NCI-H1436 (cell line): Measurements from ENCODE around the gene DAB1.

Experiments
- DNase-seq: peaks from one replicate; lab custom pipeline; 2025; lab: John Stamatoyannopoulos, UW

Gene DAB1

GRCh38 chr1:56975446-56975845 lies 448.4 kb downstream of the DAB1 start:
- no peak for DNase-seq

GRCh38 chr1:56973923-56974742 lies 449.7 kb downstream of the DAB1 start:
- DNase-seq = no peak

GRCh38 chr1:56972976-56973375 lies 450.9 kb downstream of the DAB1 start:
- no peak for DNase-seq

DNA sequence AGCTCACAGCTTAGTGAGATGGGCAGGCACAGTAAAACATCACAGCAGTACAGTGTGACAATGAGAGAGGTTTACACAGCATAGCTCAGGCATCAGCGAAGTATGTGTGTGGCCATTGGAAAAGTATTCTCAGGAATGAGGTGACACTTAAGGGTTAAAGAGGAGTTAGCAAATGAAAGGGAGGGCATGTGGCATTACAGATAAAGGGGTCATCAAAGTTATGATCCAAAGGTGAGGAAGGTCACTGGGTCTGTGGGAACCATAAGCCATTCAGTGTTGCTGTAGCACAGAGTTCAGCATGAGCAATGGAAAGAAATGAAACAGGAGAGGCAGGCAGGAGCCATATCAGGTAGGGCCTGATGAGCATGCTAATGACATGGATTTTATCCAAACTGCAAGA lies 453.6 kb downstream of the DAB1 start:
- no peak for DNase-seq

GRCh38 chr1:56968878-56969495 lies 454.9 kb downstream of the DAB1 start:
- no peak for DNase-seq

DNA sequence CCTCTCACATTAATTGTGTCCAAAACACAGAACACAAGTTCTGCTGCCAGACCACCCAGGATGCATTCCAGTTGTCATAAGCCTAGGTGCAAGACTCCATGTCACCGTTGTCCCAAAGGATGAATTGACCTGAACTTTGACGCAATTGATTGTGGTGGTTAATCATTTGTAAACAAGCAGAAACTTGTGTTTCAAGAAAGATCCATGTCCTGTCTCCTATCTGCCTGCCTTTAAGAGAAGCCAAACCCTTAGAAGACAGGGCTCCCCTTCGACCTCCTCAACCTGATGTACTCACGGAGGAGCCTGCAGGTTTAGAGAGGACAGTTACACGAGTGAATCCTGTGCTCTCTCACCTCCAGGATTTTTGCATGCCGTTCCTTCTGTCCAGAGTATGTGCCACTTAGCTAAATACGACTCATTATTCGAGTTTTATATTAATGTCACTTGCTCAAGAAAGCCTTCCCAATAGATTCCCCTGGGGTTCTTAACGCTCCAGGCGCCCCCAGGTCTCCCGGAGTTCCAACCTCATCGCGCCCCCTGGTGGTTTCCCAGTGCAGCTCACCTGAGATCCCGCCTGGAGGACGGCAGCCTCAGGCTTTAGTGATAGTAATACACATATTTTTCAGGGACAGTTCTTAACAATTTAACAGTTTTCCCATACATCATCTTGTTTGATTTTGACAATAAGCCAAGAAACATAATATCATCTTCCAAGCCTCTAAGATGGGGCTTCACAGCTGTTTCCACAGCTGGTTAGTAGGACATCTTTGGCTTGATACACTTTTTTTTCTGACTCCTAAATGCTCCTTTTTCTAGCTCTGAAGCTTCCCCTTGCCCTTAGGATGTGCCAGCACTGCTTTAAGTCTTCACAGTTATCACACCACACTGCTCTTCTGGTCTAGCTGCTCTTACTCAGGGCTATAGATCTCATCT lies 455.7 kb downstream of the DAB1 start:
- no peak for DNase-seq

GRCh38 chr1:56967355-56967754 lies 456.5 kb downstream of the DAB1 start:
- DNase-seq = no peak

DNA sequence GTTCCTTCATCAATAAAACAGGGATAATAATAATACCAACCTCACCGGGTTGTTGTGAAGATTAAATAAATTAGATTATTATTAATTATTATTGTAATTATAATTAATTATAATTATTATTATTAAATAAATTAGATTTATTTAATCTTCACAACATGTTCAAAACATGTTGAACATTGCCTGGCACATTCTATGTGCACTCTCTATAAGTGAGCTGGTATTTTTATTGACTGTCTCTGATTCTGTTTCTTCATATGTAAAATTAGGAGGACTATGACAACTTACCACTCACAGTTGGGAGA lies 457.2 kb downstream of the DAB1 start:
- no peak for DNase-seq

GRCh38 chr1:56965916-56966697 lies 457.8 kb downstream of the DAB1 start, which contains the start of gene C8B:
Gene C8B, minus strand, starts transcription at chr1:56966015. Its CDS starts 67 bp downstream, at chr1:56965948.
- DNase-seq = no peak

- no peak for DNase-seq
Observed at GRCh38 chr1:56965191-56965590, 458.7 kb downstream of the DAB1 start.

DNA sequence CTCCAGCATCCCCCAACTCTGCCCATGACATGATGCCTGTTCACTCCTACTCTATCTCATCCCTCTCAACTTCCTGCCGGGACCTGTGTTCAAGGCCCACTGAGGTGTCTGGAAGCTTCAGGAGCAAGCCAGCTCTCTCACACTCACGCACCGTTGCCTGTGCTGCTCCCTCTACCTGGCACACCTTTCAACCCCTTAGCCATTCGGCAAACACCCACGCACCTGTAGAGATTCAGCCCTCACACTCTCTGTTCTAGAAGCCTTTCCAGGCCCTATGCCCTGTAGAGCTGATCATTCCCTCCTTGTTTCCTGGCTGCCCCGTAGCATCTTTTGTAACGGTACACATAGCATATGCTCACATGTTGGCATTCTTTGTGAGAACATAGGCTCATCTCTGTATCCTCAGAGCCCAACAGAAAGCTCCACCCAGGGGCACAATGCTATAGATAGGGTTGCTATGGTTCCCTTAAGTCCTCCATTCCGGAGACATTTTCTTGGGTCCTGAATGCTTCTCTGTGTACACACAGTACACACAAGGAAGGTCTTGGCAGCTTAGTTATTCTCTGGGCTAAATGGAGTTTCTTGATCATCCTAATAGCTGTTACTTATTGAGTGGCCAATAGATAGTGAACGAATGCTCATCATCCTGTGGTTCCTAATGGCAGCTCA lies 459.4 kb downstream of the DAB1 start:
- DNase-seq = no peak

- DNase-seq = no peak
Observed at GRCh38 chr1:56963667-56964066, 460.2 kb downstream of the DAB1 start.

- no peak for DNase-seq
Observed at GRCh38 chr1:56961426-56961825, 462.4 kb downstream of the DAB1 start.

DNA sequence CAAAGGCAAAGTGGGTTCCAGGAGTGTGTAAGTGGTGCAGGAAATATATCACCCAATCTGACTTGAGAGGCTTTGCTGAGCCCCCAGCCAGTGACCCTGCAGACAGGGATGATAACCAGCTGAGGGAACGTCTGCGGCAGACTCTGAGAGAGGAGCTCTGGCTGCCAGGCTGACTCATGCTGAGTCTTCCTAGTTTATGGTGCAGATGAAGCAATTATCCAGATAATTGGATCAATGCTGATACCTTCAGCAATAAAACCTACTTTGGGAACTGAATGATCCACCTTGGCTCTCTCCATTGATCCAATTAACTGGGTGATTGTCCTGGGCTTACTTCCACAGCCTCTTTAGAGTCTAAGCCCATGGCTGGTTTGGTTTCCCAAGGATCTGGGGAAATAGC lies 465.3 kb downstream of the DAB1 start:
- DNase-seq = no peak

DNA sequence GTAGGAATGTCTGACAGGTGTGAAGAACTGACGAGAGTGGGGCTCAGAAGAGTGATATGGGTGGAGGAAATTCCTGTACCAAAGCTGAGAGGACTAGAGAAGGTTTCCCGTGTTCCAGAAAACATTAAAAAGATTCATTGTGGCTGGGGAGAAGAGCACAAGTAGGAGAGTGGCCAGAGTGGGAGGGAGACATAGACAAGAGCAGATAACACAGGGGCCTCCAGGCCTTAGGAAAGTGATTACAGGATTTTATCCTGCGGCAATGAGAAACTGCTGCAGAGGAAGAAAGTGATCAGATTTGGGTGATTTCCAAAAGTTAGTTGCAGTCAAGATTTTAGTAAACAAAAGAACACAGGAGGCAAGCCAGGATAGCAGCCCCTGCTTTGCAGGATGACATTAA lies 465.9 kb downstream of the DAB1 start:
- no peak for DNase-seq

DNA sequence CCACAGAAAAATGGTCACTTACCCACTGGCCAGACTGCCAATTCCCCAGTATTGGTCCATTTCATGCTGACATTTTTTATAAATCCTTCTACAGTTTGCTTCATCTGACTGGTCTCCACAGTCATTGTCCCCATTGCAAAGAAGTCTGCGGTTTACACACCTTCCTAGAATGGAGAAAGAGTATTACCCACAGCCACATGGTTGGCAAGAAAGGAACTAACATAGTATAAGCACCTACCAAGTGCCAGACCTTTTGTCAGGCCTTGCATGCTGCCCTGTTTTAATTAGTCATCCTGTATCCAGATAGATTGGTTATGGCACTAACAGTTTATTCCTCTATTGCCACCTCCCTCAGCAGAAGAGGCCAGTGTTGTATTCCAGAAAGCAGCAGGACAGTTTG lies 469.2 kb downstream of the DAB1 start:
- DNase-seq = no peak

DNA sequence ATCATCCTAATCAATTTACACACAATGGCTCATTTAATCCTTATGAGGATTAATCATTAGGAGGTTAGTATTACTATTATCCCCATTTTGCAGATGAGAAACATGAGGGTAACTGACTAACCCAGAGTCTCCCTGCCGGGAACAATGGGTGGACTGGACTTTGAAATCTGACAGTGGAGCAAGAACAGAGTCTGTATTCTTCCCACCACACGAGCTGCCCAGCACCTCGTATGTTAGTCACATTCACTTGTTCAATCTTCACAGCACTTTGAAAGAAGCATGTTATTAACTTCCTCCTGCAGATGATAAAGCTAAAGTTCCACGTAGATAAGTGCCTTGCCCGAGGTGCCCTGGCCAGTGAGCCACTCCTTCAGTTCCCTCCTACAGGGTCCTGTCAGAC lies 470.5 kb downstream of the DAB1 start:
- DNase-seq = no peak

DNA sequence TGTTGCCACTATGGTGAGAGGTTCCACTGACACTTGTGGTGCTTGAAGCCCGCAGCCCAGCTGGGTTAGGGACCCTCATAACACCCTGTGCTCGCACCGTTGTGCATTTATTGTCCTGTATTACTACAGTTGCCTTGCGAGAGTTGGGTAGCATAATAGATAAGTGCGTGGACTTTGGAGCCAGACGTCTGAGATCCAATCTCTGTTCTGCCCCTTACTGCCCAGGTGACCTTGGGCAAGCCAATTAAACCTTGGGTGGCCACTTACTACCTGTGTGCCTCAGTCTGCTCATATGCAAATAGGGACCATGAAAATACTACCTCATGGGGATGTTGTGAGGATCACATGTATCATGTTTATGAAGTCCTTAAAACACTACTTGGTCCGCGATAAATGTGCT lies 471.4 kb downstream of the DAB1 start:
- no peak for DNase-seq

DNA sequence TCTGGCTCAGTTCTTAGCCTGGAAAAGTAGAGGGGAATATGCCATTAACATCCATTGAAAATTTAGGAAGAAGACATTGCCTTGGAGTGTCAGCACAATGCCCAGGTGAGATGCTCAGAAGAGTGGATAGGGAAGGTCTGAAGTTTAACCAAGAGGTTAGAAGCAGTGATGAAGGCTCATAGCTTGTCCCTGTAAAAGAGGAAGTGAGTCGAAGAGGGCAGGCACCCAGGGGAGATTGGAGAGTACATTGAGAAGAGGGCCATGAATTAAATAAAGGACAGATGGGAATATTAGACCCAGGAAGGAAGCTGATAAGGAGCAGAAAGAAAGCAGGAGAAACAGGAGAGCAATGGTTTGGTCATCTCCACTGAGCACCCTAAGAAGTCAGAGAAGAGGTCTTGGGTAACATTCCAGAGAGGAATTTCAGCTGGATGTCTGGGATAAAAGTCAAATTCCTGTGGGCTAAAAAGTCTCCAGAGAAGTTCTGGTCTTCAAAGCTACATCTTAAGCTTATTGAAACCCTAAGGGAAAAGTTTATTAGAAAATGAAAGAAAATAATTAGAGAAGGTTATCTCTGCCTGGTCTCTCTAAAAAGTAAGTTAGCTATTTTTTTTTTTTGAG lies 475.3 kb downstream of the DAB1 start:
- DNase-seq = no peak
